Measurements from ENCODE around the gene DSC3.

DSC3 gene

DNA sequence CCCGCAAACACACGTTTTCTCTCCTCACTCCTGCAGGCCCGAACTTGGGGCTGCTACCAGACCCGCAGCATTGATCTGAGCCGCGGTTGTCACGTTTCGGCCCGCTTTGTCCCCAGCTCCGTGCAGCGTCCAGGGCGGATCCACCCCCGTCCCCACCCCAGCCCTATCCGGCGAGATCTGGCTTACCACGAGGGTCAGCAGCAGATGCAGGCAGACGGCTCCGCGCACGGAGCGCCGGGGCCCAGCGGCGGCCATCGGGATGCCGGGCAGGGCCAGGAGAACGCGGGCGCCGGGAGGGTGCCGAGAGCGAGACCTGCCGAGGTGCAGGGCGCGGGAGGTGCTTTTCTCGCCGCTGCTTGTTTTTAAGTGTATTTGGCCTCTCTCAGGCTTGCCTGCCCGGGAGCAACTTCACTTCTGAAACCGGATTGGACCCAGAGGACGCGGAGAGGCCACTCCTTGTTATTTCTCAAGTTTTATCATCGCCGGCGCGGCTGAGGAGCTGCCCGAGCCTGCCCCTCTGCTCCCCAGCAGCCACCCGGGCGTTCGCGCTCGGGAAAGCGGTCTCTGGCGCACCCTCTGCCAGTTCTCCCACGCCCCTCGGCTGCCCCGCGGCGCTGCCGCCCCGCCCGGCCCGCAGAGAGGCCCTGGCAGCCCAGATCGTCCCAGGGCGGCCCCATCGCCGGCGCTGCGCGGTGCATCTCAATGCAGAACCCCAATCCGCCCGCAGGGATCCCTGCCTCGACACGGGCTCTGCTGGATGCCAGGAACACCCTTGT is at the start of gene DSC3:
Gene DSC3, minus strand, starts transcription at position 337 of the 776 bp plus-strand sequence. Its CDS starts 82 bp downstream, at position 255.
- peak; percentile 21 for DNase-seq

- DNase-seq = no peak
These were observed 48.8 kb upstream of the DSC3 start for GRCh38 chr18:31091350-31091749.

DNA sequence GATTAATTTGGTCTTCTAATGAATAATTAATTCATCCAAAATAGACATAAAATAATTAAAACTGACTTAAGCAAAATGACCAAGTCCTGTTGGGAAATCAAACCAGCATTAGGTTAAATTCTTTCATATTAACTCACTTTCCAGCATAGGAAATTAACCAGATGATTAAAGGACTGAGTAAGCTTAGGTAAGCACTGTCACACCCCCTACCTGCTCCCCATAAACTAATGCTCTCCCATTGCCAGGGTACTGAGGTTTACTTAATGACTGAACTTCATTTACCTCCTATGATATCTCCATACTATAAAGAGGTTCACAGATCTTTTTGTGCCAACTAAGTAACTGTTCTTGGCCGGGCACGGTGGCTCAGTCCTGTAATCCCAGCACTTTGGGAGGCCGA is 46.0 kb upstream of the DSC3 start:
- DNase-seq = no peak

GRCh38 chr18:31079973-31080372 is 37.4 kb upstream of the DSC3 start:
- no peak for DNase-seq

DNA sequence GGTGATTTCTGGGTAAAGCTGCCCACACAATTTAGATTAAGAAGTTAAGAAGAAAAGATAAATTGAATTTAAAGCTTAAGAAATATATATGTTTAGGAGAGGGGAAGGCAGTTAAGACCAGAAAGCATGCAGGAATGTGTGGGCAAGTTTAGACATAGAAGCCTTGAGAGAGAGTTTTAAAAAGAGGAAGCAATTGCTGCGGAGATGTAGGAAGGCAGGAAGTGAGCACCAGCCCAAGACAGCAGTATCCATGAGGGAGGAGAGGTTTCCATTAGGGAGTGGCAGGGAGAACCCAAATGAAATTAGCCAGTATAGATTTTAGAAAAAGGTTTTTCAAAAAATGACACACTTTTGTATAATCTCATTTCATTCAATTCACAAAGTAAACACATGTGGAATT is 35.3 kb upstream of the DSC3 start:
- DNase-seq = no peak

GRCh38 chr18:31072175-31072574 is 29.6 kb upstream of the DSC3 start:
- no peak for DNase-seq

- DNase-seq = no peak
These were observed 27.7 kb upstream of the DSC3 start for GRCh38 chr18:31070206-31070605.

DNA sequence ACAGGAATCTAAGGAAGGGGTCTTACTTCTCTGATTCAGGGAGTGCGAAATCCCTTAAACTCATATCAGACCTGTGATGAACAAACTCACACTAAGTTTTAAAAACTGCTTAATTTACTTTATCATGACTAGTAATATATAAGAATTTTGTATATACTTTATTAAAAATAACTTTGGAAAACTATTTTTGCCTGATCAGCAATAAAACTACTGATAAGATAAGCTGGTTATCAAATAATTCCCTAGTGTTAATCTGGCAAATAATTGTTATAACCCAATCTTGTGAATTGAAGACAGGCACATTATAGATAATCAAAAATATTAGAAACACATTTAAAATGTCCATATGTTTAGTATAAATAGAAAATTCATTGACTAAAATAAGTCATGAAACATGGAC is 23.7 kb upstream of the DSC3 start:
- no peak for DNase-seq

DNA sequence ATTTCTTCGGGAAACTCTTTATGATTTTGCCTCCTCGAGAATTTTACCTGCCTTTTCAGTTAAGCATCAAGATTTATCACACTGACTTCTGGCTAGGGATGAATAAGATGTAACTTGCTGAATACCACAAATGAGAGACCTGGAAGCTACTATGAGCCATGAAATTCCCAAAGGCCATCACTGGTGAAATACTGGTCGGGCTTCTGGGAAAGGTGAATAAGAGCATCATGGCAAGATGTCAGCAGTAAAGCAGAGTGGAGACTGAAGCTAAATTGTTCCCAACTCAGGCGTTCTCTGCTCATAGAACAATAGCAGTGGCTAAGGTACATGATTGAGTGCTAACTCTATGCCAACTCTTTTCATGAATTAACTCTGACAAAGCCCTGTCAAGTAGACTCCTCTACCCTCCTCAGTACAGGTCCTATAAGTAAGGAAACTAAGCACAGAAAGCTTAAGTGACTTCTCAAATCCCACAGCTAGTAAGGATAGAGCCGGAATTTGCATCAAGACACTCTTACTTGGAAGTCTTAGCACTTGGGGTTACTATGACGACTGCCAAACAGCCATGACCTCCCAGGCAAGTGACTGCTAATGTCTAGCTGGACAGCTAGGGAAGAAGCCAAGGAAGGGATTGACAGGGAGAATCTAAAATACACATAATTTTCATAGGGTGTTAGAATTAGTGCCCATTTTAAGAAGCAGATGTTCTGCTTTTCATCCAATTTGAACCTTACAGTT is 22.7 kb upstream of the DSC3 start:
- no peak for DNase-seq

DNA sequence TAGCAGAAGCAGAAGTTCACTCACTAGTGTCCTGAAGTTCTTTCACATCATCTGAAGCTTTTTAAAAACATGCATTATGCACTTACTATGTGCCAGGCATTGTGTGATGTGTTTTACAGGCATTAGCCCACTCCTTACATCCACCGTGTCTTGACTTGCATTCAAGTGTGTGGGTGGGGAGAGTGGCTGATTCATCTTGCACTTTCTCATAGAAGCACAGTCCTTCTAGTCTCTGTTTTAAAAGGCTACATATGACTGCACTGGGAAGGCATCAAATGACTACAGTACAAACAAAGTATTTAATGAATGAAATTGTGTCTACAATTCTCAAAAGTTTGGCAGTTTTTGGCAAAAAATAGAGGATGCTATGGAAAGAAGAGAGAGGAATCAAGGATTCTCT is 21.6 kb upstream of the DSC3 start:
- DNase-seq = no peak

- DNase-seq = no peak
These were observed 19.4 kb upstream of the DSC3 start for GRCh38 chr18:31061945-31062344.

GRCh38 chr18:31058897-31059296 is 16.4 kb upstream of the DSC3 start:
- DNase-seq = no peak

DNA sequence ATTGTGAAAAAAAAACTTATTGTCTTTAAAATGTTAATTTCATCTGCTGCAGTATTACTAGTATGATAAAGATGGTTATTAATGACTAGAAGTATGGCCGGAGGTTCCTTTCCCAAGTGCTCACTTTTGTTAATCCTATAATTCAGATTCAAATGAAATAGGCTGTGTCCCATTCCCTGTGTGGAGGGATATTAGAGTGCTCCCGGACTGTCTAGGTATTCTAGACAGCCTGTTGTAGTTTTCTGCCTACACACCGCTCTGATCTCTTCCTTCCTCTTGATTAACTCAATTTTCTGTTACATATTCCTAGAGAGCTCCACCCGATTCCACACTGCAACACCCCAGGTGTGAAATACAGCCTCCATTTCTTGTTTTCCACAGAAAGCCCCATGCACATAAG is 15.4 kb upstream of the DSC3 start:
- DNase-seq = no peak

DNA sequence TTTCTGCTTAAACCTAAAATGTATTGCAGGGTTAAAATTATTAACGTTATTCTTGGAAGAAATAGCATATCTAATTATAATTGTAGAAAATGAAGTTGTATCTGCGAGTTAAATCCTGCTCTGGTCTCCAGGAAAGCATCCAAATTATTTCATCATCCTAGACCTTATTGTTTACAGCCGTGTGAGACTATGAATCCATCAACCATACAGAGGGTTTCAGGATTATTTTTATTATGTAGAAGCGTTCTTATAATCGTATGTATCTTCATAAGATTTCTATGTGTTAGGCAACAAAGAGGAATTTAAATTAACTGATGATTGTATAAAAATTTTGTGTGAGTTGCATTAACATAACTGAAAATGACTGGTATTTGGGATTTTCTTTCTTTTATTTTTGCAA is 14.5 kb upstream of the DSC3 start:
- DNase-seq = no peak

DNA sequence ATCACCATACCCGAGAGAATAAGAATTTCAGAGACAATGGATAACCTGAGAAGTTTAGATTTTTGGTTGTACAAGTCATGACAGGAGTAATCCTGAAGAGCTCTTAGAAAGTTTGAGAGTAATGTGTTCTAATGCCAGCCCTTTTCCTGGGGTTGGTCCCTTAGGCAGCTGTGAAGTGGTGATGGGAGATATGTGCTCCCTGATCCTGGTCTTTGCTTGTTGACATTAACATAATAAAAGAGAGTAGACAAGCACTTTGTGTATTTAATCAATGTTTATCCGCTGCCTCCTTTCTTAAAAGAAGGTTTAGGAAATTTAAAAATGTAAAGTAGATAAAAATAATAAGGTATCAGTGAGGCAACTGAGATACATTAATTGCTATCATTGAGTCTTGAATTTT is 13.8 kb upstream of the DSC3 start:
- no peak for DNase-seq

DNA sequence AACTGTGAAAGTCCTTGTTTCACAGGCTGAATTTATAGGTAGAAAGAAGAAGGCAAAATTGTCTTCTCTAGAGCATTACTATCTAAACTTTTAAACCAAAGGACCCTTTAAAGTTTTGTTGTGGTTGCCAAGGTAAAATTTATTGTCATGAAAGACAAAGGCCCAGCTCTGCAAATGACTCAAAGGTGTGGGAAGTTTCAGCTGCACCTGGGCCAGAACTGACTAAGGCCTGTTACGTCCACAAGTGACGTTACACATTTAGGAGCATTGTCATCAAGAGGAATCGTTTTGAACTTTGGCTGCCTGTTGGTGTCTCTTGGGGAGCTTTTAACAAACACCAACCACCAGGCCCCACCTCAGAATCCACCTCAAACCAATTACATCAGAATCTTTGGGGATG is 8.1 kb upstream of the DSC3 start:
- no peak for DNase-seq

GRCh38 chr18:31049189-31049588 is 6.6 kb upstream of the DSC3 start:
- peak; percentile 23 for DNase-seq

GRCh38 chr18:31048216-31048615 is 5.7 kb upstream of the DSC3 start:
- DNase-seq = no peak

- DNase-seq = no peak
These were observed 4.4 kb upstream of the DSC3 start for GRCh38 chr18:31046916-31047315.

DNA sequence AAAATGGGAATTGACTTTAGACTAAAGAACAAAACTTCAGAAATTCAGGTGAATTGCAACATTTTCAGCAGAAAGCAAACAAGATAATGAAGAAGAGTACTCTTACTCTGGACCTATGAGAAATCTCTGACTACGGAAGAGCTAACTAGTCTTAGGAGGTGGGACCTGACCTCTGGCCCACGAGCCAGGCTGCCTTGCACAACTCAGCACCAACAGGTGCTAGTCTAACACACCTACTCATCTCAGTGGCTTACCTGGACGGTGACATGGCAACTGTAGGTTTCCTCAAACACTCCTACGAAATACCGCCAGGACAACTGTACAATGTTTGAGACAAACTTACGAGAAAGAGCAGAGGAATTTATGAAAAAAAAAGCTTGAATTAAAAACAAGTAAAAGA is 3.1 kb upstream of the DSC3 start:
- DNase-seq = no peak

- no peak for DNase-seq
These were observed 2.4 kb upstream of the DSC3 start for GRCh38 chr18:31044926-31045325.

DNA sequence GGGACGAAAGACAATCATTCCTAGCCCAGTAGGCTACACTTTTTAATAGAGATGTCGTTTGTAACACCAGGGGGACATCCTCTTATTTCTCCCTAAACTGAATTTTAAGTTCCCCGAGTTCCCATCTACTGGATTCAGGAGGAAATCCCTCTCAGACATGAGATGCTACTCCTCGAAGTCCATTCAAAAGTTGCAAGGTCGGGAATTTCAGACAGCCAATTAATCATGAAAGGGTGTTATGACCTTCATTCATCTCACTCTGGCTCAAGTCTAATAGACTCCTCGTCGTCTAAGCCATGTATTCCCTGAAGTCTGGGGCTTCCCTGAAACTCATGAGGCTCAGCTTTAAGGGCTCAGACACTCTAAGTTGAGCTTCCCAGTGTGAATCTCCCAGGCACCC is 1.2 kb upstream of the DSC3 start:
- DNase-seq = no peak

DNA sequence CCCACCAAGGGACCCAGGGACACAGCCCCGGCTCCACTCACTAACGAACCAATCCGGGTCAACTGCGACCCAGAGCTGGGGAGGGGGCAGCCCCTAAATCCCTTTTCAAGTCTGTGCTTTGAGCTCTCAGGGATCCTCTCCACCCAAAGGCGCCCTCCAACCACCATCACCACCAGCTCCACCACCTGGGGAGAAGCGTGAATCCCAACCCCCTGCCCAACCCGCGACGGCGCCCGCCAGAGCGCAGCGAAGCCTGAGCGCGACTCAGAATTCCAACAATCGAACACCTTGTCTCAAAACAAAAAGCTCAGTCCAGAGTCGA is 497 bp downstream of the DSC3 start:
- DNase-seq = no peak

DNA sequence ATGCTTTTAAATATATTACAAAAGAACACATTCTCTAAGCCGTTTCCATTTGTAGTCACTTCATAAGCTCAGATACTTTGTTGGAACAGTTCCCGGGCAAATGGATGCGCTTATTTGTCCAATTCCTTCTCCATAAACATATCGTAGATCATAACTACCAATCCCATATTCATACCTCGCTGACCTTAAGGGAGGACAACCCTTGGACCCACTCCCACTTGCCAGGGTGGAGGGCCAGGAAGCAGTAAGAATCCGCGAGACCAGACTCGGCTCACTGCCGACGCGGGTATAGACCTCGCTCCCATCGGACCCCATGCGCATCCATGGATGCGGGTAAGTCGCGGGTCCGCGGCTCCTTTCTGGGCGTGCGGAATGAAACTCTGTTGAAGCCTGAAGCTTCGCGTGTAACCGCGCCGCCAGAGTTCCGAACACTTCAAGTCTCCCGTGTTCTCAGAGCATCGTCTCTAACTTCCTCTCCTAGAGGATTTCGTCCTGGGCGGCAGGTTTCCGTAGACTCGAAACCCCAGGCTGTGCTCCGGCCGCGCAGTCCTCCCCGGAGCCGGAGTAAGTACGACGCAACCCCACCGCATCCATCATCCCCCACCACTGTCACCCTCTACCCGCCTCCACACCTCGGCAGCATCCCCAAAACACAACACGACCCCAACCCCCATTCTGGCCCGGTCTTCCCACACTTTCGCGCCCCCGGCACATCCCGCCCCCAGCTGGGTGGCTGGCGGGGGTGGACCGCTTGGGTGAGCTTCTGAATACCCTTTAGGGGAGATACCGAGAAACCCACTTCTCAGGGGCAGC is 1.1 kb downstream of the DSC3 start:
- DNase-seq = peak; percentile 36

All from NCI-H69 (cell line).